ENCODE measurements around the gene ENOPH1.
A peak's percentile ranks its signal among the peaks of the same experiment; 100 is the strongest.
"Not testable (repeated sequence)": the region's sequence is repeated elsewhere in the genome, so short reads cannot be mapped to it uniquely, and the experiment has no call there.

The ENOPH1 gene

GRCh38 chr4:82430193-82430963, at the start of gene ENOPH1, which contains the start of gene HNRNPDL:
TSS of gene ENOPH1 (plus strand) at chr4:82430590. CDS start at chr4:82430830, 240 bp downstream.
TSS of gene HNRNPDL (minus strand) at chr4:82430462. CDS start at chr4:82429690, 772 bp downstream.
- peak; percentile 94 for DNase-seq (ENCODE audit: low spot score)

DNA sequence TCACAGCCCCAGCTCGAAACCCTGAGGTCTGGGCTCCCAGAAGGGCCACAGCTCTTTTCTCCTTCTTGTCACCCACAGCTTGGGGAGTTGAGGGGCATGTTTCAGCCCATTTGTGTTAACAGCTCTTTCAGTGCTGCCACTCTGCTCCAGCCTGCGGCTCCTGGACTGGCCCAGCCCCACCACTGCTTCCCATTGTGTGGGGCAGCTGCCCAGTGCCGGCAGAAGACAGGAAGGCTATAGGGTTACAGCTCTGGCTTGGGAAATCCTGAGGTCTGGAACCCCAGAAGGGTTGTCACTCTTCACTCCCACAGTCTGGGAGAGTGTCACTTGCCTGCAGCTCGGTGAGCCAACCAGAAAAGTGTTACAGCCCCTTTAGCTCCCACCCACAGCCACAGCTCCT, 49.6 kb upstream of the ENOPH1 start:
- no peak for DNase-seq (ENCODE audit: low spot score)

DNA sequence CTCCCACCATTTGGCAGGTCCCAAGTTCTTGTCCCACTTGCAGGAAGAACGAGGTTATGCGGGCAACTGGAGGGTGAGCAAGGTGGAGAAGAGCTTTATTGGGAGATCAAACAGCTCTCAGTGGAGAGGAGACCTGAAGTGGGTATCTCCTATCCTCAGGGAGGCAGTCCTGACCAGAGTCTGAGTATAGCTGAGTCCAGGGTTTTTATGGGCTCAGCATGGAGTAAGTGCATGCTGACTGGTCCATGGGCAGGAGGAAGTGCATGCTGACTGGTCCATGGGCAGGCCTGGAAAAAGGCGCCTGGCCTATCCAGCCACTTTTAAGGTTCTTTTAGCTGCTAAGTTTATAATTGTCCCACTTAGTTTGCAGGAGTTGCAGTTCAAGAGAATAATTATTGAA, 49.2 kb upstream of the ENOPH1 start:
- DNase-seq (ENCODE audit: low spot score) = no peak

- DNase-seq (ENCODE audit: low spot score) = no peak
Observed at GRCh38 chr4:82381661-82382296, 48.6 kb upstream of the ENOPH1 start.

GRCh38 chr4:82382751-82383150, 47.6 kb upstream of the ENOPH1 start:
- DNase-seq (ENCODE audit: low spot score) = no peak

DNA sequence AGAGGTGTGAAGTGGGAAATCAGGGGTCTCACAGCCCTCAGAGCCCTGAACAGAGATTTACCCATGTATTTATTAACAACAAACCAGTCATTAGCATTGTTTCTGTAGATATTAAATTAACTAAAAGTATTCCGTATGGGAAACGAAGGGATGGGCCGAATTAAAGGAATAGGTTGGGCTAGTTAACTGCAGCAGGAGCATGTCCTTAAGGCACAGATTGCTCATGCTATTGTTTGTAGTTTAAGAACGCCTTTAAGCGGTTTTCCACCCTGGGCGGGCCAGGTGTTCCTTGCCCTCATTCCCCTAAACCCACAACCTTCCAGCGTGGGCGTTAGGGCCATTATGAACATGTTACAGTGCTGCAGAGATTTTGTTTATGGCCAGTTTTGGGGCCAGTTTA, 44.1 kb upstream of the ENOPH1 start:
- not testable (repeated sequence) for DNase-seq (ENCODE audit: low spot score)

GRCh38 chr4:82388405-82388804, 42.0 kb upstream of the ENOPH1 start:
- no peak for DNase-seq (ENCODE audit: low spot score)

DNA sequence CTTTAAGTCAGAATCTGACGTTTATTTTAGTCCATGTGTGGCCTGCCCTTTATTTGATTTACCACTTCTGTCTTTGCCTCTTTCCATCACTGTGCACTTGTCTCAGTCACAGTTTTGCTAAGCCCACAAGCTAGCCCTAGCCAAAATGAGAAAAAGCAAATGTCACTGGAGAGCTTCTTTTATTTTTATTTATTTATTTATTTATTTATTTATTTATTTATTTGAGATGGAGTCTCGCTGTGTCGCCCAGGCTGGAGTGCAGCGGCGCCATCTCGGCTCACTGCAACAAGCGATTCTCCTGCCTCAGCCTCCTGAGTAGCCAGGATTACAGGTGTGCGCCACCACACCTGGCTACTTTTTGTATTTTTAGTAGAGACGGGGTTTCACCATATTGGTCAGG, 40.3 kb upstream of the ENOPH1 start:
- DNase-seq (ENCODE audit: low spot score) = not testable (repeated sequence)

- DNase-seq (ENCODE audit: low spot score) = no peak
Observed at GRCh38 chr4:82394896-82395295, 35.5 kb upstream of the ENOPH1 start.

DNA sequence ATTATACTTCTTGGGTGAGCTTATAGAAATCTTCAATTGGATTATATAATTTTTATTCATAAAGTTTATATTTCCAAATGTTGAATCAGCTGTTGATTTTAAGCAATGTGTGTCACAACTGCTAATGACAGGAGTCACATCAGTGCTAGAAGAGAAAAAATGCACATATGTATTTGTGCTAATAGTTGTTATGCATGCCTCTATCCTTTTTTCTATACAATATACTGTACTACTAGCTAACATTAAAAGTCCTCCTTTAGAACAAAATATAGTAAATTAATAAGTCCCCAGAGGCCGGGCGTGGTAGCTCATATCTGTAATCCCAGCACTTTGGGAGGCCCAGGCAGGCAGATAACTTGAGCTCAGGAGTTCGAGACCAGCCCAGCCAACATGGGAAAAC, 32.9 kb upstream of the ENOPH1 start:
- no peak for DNase-seq (ENCODE audit: low spot score)

- DNase-seq (ENCODE audit: low spot score) = no peak
Observed at GRCh38 chr4:82398263-82398662, 32.1 kb upstream of the ENOPH1 start.

- no peak for DNase-seq (ENCODE audit: low spot score)
Observed at GRCh38 chr4:82401600-82401999, 28.8 kb upstream of the ENOPH1 start.

DNA sequence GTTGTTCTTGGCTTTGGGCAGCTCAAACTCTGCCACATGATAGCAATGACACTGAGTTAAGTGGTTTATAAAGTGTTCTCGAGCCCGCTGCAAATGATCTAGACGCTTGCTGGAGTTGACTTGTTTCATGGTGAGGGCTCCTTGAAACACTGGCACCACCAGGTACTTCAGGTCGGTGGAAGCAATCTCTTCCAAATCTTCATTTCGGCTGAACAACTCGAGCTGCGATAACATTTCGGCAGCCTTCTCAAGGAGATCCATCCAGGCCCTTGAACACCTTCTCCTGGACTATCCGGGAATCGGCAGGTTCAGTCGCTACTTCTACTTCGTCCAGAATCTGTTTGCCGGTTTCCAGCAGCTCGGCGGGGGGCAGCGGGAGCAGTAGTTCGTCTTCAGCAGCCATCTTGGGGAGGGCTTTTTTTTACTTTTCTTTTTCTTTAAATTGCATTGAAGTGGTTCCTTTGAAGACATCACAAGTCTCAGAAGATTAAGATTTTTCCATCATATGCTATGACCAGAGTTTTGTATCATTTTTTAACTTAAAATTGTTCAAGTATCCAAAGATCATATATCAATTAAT, 28.1 kb upstream of the ENOPH1 start:
- no peak for DNase-seq (ENCODE audit: low spot score)

- no peak for DNase-seq (ENCODE audit: low spot score)
Observed at GRCh38 chr4:82403725-82404124, 26.7 kb upstream of the ENOPH1 start.

DNA sequence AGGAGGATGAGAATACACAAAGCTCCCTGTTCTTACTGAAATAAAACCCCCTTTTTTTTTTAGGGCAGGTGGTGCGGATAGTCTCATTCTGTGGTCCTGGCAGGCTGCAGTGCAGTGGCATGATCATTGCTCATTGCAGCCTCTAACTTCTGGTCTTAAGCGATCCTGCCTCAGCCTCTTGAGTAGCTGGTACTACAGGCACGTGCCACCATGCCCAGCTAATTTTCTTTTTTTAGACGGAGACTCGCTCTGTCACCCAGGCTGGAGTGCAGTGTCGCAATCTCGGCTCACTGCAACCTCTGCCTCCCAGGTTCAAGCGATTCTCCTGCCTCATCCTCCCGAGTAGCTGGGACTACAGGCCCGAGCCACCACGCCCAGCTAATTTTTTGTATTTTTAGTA, 15.3 kb upstream of the ENOPH1 start:
- DNase-seq (ENCODE audit: low spot score) = not testable (repeated sequence)

GRCh38 chr4:82415922-82416365, 14.4 kb upstream of the ENOPH1 start:
- no peak for DNase-seq (ENCODE audit: low spot score)

DNA sequence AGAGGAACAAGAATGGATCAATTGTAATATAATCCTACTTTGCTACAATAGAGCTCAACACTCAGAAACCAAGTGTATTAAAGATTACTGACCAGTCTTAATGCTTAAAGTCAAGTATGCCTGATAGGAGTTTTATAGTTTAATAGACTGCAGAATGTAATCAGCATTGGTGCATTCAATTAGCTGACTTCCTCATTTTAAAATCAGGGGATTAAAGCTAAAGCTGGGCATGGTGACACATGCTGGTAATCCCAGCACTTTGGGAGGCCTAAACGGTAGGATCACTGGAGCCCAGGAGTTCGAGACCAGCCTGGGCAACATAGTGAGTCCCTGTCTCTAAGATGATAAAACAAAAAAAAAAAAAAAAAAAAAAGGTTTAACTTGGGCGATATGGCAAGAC, 10.9 kb upstream of the ENOPH1 start:
- DNase-seq (ENCODE audit: low spot score) = no peak

DNA sequence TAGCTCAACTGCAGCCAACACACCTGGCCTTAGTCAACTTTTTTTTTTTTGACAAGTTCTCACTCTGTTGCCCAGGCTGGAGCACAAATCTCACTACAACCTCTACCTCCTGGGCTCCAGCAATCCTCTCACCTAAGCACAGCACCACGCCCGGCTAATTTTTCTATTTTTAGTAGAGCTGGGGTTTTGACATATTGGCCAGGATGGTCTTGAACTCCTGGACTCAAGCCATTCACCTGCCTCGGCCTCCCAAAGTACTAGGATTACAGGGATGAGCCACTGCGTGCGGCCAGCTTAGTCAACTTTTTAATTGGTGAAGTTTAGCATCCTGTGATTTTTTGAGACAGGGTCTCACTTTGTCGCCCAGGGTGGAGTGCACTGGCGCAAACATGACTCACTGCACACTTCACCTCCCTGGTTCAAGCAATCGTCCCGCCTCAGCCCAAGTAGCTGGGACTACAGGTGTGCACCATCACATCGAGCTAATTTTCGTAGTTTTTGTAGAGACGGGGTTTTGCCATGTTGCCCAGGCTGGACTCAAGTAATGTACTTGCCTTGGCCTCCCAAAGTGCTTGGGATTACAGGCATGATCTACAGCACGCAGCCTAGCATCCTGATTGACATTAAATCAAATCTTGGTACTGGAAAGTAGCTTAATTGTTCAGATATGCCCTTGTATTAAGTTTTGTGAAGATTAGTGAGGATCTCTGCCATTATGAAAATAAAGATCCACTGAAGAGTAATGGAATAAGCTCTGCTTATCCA, 8.4 kb upstream of the ENOPH1 start:
- DNase-seq (ENCODE audit: low spot score) = no peak

DNA sequence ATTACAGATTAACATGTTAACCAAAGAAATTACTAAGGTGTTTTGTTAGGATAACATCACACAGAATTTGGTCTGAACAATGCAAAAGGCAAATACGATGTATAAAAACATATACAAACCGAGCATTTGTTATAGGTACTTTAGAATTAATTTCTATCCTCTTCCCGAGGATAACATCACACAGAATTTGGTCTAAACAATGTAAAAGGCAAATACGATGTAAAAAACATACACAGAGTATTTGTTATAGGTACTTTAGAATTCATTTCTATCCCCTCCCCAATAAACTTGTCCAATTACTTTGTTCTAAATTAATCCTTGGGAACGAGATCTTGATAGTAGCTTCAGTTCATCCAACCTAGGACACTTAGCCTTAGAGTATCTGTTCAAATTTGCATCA, 7.8 kb upstream of the ENOPH1 start:
- no peak for DNase-seq (ENCODE audit: low spot score)

- DNase-seq (ENCODE audit: low spot score) = no peak
Observed at GRCh38 chr4:82423245-82424054, 6.9 kb upstream of the ENOPH1 start.

DNA sequence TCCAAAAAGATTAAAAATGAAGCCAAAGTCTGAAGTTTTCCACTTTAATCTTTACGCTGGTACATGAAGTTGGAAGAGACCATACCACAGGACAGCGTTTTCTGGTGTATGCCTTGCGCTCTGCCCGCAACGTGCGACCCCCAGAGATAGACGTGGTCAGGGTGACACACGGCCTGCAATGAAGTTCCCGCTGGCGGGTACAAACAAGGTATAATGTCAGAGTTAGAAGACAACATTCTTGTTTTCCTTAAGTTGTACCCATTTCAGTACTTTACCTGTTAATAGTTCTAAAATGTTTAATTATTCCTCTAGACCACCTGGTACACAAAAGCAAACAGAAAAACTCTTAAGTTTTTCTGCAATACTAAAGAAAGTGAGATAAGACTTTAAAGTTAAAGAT, 4.9 kb upstream of the ENOPH1 start:
- no peak for DNase-seq (ENCODE audit: low spot score)

Measured in CD4-positive, alpha-beta T cell treated with Interleukin-15 for 4 hours (primary cell).